HEK293 (cell line): Measurements from ENCODE around the gene CNPY2.

ENCODE experiments used
- BCL11A ChIP-seq: fragments of 450-650 bp; formaldehyde crosslinking; IDR thresholded peaks from 2 replicates; pipeline ENCODE4 v1.5.1; 2016; ENCODE audit warnings: low read depth, missing biosample characterization, missing genetic modification characterization
- EGR2 ChIP-seq: fragments of 450-650 bp; formaldehyde crosslinking; IDR thresholded peaks from 2 replicates; pipeline ENCODE4 v1.5.1; 2016; ENCODE audit warnings: low read depth, missing biosample characterization, missing genetic modification characterization
- GLI2 ChIP-seq: fragments of 450-650 bp; formaldehyde crosslinking; IDR thresholded peaks from 2 replicates; pipeline ENCODE4; 2017; ENCODE audit warnings: missing biosample characterization, missing genetic modification characterization, low read depth, borderline replicate concordance
- GLI4 ChIP-seq: fragments of 450-650 bp; formaldehyde crosslinking; IDR thresholded peaks from 2 replicates; pipeline ENCODE4 v1.5.1; 2016; ENCODE audit warnings: missing biosample characterization, missing genetic modification characterization
- HOXC10 ChIP-seq: sonication (generic); formaldehyde crosslinking; IDR thresholded peaks from 2 replicates; pipeline ENCODE4 v1.8.1; 2023; ENCODE audit warnings: mild to moderate bottlenecking, missing genetic modification reagents
- INSM2 ChIP-seq: fragments of 450-650 bp; formaldehyde crosslinking; IDR thresholded peaks from 2 replicates; pipeline ENCODE4 v1.5.1; 2016; ENCODE audit warnings: missing biosample characterization, missing genetic modification characterization
- OSR2 ChIP-seq: fragments of 450-650 bp; formaldehyde crosslinking; IDR thresholded peaks from 2 replicates; pipeline ENCODE4 v1.5.1; 2016; ENCODE audit warnings: missing biosample characterization, missing genetic modification characterization
- OVOL3 ChIP-seq: fragments of 450-650 bp; formaldehyde crosslinking; IDR thresholded peaks from 2 replicates; pipeline ENCODE4 v1.5.1; 2016; ENCODE audit warnings: missing biosample characterization, missing genetic modification characterization
- SCRT1 ChIP-seq: fragments of 450-650 bp; formaldehyde crosslinking; IDR thresholded peaks from 2 replicates; pipeline ENCODE4 v1.5.1; 2016; ENCODE audit warnings: missing biosample characterization, missing genetic modification characterization, borderline replicate concordance
- SP7 ChIP-seq: fragments of 450-650 bp; formaldehyde crosslinking; IDR thresholded peaks from 2 replicates; pipeline ENCODE4 v1.5.1; 2016; ENCODE audit warnings: missing biosample characterization, missing genetic modification characterization
- TCF7L2 ChIP-seq: IDR thresholded peaks from 2 replicates; pipeline ENCODE4 v1.6.1; 2011; ENCODE audit warnings: low read depth, mild to moderate bottlenecking, inconsistent platforms, low read length, moderate library complexity, borderline replicate concordance
- ZBTB10 ChIP-seq: fragments of 450-650 bp; formaldehyde crosslinking; IDR thresholded peaks from 2 replicates; pipeline ENCODE4 v1.5.1; 2016; ENCODE audit warnings: missing biosample characterization, missing genetic modification characterization
- ZFP69B ChIP-seq: fragments of 450-650 bp; formaldehyde crosslinking; IDR thresholded peaks from 2 replicates; pipeline ENCODE4 v1.5.1; 2016; ENCODE audit warnings: missing biosample characterization, missing genetic modification characterization
- ZIC2 ChIP-seq: fragments of 450-650 bp; formaldehyde crosslinking; IDR thresholded peaks from 2 replicates; pipeline ENCODE4 v1.5.1; 2016; ENCODE audit warnings: missing biosample characterization, missing genetic modification characterization
- ZNF157 ChIP-seq: fragments of 450-650 bp; formaldehyde crosslinking; IDR thresholded peaks from 2 replicates; pipeline ENCODE4 v1.5.1; 2016; ENCODE audit warnings: missing biosample characterization, missing genetic modification characterization
- ZNF175 ChIP-seq: fragments of 450-650 bp; formaldehyde crosslinking; IDR thresholded peaks from 2 replicates; pipeline ENCODE4 v1.5.1; 2016; ENCODE audit warnings: missing biosample characterization, missing genetic modification characterization
- ZNF221 ChIP-seq: fragments of 450-650 bp; formaldehyde crosslinking; IDR thresholded peaks from 2 replicates; pipeline ENCODE4 v1.5.1; 2017; ENCODE audit warnings: missing biosample characterization, missing genetic modification characterization, borderline replicate concordance
- ZNF23 ChIP-seq: fragments of 450-650 bp; formaldehyde crosslinking; IDR thresholded peaks from 2 replicates; pipeline ENCODE4 v1.5.1; 2016; ENCODE audit warnings: missing biosample characterization, missing genetic modification characterization, borderline replicate concordance
- ZNF24 ChIP-seq: fragments of 450-650 bp; formaldehyde crosslinking; IDR thresholded peaks from 2 replicates; pipeline ENCODE4 v1.5.1; 2016; ENCODE audit warnings: missing biosample characterization, missing genetic modification characterization
- ZNF354C ChIP-seq: fragments of 450-650 bp; formaldehyde crosslinking; IDR thresholded peaks from 2 replicates; pipeline ENCODE4 v1.5.1; 2016; ENCODE audit warnings: missing biosample characterization, missing genetic modification characterization, low read depth, borderline replicate concordance
- ZNF394 ChIP-seq: fragments of 450-650 bp; formaldehyde crosslinking; IDR thresholded peaks from 2 replicates; pipeline ENCODE4 v1.5.1; 2016; ENCODE audit warnings: missing biosample characterization, missing genetic modification characterization, mild to moderate bottlenecking, moderate library complexity, borderline replicate concordance
- ZNF404 ChIP-seq: fragments of 450-650 bp; formaldehyde crosslinking; IDR thresholded peaks from 2 replicates; pipeline ENCODE4 v1.5.1; 2017; ENCODE audit warnings: missing biosample characterization, missing genetic modification characterization
- ZNF433 ChIP-seq: fragments of 450-650 bp; formaldehyde crosslinking; IDR thresholded peaks from 2 replicates; pipeline ENCODE4 v1.5.1; 2016; ENCODE audit warnings: missing biosample characterization, missing genetic modification characterization, low read depth
- ZNF449 ChIP-seq: fragments of 450-650 bp; formaldehyde crosslinking; IDR thresholded peaks from 2 replicates; pipeline ENCODE4 v1.5.1; 2017; ENCODE audit warnings: missing biosample characterization, mild to moderate bottlenecking, missing genetic modification characterization, moderate library complexity
- ZNF48 ChIP-seq: fragments of 450-650 bp; formaldehyde crosslinking; IDR thresholded peaks from 2 replicates; pipeline ENCODE4 v1.5.1; 2016; ENCODE audit warnings: missing biosample characterization, missing genetic modification characterization
- ZNF510 ChIP-seq: fragments of 450-650 bp; formaldehyde crosslinking; IDR thresholded peaks from 2 replicates; pipeline ENCODE4 v1.5.1; 2018; ENCODE audit warnings: mild to moderate bottlenecking, missing genetic modification characterization, missing biosample characterization; ENCODE audit not compliant: insufficient replicate concordance
- ZNF521 ChIP-seq: fragments of 450-650 bp; formaldehyde crosslinking; IDR thresholded peaks from 2 replicates; pipeline ENCODE4 v1.5.1; 2017; ENCODE audit warnings: missing biosample characterization, mild to moderate bottlenecking, missing genetic modification characterization
- ZNF544 ChIP-seq: fragments of 450-650 bp; formaldehyde crosslinking; IDR thresholded peaks from 2 replicates; pipeline ENCODE4 v1.5.0; 2017; ENCODE audit warnings: missing biosample characterization, missing genetic modification characterization
- ZNF560 ChIP-seq: fragments of 450-650 bp; formaldehyde crosslinking; IDR thresholded peaks from 2 replicates; pipeline ENCODE4 v1.5.1; 2017; ENCODE audit warnings: missing biosample characterization, missing genetic modification characterization, borderline replicate concordance
- ZNF571 ChIP-seq: fragments of 450-650 bp; formaldehyde crosslinking; IDR thresholded peaks from 2 replicates; pipeline ENCODE4 v1.5.0; 2017; ENCODE audit warnings: missing biosample characterization, missing genetic modification characterization
- ZNF621 ChIP-seq: fragments of 450-650 bp; formaldehyde crosslinking; IDR thresholded peaks from 2 replicates; pipeline ENCODE4 v1.5.1; 2017; ENCODE audit warnings: missing biosample characterization, missing genetic modification characterization
- ZNF658 ChIP-seq: fragments of 450-650 bp; formaldehyde crosslinking; IDR thresholded peaks from 2 replicates; pipeline ENCODE4; 2016; ENCODE audit warnings: missing biosample characterization, missing genetic modification characterization
- ZNF76 ChIP-seq: fragments of 450-650 bp; formaldehyde crosslinking; IDR thresholded peaks from 2 replicates; pipeline ENCODE4; 2016; ENCODE audit warnings: low read depth, missing biosample characterization, missing genetic modification characterization, borderline replicate concordance
- ZNF768 ChIP-seq: fragments of 450-650 bp; formaldehyde crosslinking; IDR thresholded peaks from 2 replicates; pipeline ENCODE4 v1.5.1; 2018; ENCODE audit warnings: missing biosample characterization, mild to moderate bottlenecking, missing genetic modification characterization
- ZNF777 ChIP-seq: fragments of 450-650 bp; formaldehyde crosslinking; IDR thresholded peaks from 2 replicates; pipeline ENCODE4 v1.5.1; 2017; ENCODE audit warnings: missing biosample characterization, missing genetic modification characterization, borderline replicate concordance
- ZXDB ChIP-seq: fragments of 450-650 bp; formaldehyde crosslinking; IDR thresholded peaks from 2 replicates; pipeline ENCODE4 v1.5.1; 2016; ENCODE audit warnings: missing biosample characterization, missing genetic modification characterization

CNPY2 gene

GRCh38 chr12:56315622-56316473, at the start of gene CNPY2 (continued):
- no peak for TF ChIP-seq ZNF48 (tag by site-specific recombination)
- peak; percentile 79; the same call in 1 of the 2 replicates for TF ChIP-seq ZNF24 (tag by site-specific recombination)
- no peak for TF ChIP-seq ZNF768 (tag by site-specific recombination)
- no peak for TF ChIP-seq ZNF404 (tag by site-specific recombination)
- peak; percentile 52 for TF ChIP-seq GLI4 (tag by site-specific recombination)
- TF ChIP-seq ZNF449 (tag by site-specific recombination) = no peak; the same call in 1 of the 2 replicates
- no peak for TF ChIP-seq EGR2 (tag by site-specific recombination)
- no peak for TF ChIP-seq ZNF544 (tag by site-specific recombination)
- TF ChIP-seq ZNF76 (tag by site-specific recombination) = peak; percentile 97
- peak; percentile 86 for TF ChIP-seq ZBTB10
- peak; percentile 53; the same call in 1 of the 2 replicates for TF ChIP-seq ZFP69B (tag by site-specific recombination)
- TF ChIP-seq ZNF560 (tag by site-specific recombination) = no peak
- no peak for TF ChIP-seq ZNF157 (tag by site-specific recombination)
- TF ChIP-seq BCL11A (tag by site-specific recombination) = peak; percentile 55; the same call in 1 of the 2 replicates
- TF ChIP-seq OVOL3 (tag by site-specific recombination) = no peak; the same call in 1 of the 2 replicates
- TF ChIP-seq ZNF658 (tag by site-specific recombination) = no peak
- no peak for TF ChIP-seq ZNF571 (tag by site-specific recombination)
- peak; percentile 70 for TF ChIP-seq SP7
- TF ChIP-seq ZNF433 (tag by site-specific recombination) = no peak
- TF ChIP-seq ZNF777 = no peak
- no peak for TF ChIP-seq ZNF23 (tag by site-specific recombination)
- peak; percentile 6; the same call in 1 of the 2 replicates for TF ChIP-seq ZIC2 (tag by site-specific recombination)
- TF ChIP-seq ZNF510 (tag by site-specific recombination) = no peak
- TF ChIP-seq GLI2 = no peak
- TF ChIP-seq ZNF621 (tag by site-specific recombination) = no peak
- no peak for TF ChIP-seq ZNF175
- no peak for TF ChIP-seq ZNF354C (tag by site-specific recombination)
- no peak for TF ChIP-seq HOXC10
- TF ChIP-seq ZNF394 (tag by site-specific recombination) = peak; percentile 42; the same call in 1 of the 2 replicates
- peak; percentile 89; the same call in 1 of the 2 replicates for TF ChIP-seq ZXDB
- no peak for TF ChIP-seq ZNF521 (tag by site-specific recombination)
- TF ChIP-seq TCF7L2 = no peak
- TF ChIP-seq OSR2 = no peak; the same call in 1 of the 2 replicates
- TF ChIP-seq ZNF221 = no peak
- no peak for TF ChIP-seq SCRT1
- TF ChIP-seq INSM2 (tag by site-specific recombination) = no peak
